ENCODE results near the gene USP44. TPM values are rescaled to one million over a fixed set of nuclear protein-coding genes. Genes with fewer than 3 reads are reported as not detected.

USP44 gene
- polyA plus RNA-seq, 1 of the 3 experiments (the other 2 are of a cell fraction): 0.07 TPM

DNA sequence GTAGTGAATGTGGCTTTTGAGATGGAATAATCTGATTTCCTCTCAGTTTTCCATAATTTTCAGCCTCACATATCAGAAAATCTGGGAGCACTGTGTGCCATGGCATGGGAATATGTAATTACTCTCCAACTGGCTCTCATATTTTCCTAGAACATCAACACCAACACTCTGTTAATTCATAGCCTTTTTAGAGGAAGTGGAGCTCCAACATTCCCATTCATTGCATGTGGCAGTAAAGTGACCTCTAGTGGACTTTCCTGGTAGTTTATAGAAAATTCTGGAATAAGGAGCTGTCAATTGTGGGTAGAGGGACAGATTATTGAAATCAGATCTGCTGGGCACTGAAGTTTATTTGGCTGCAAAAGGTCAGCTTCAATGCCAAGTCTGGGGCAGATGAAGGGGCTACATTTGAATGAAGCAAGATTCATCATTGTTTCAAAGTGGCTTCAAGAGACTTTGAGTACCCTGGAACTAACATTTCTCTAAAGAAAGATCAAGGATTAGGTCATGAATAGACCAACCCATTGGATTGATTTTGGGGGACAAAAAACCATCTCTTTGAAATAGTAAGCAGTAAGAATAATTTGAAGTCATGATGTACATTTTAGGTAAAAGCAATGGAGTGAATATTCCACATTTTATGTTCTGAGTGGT lies 23.6 kb upstream of the USP44 start:
- Histone ChIP-seq H3K36me3 (replicated peaks in 1 of 2; ENCODE audit: control insufficient read depth in 1 of 2, insufficient read depth in 2 of 2, low read length in 1 of 2) (no peaks in the 10 kb centered on the region), H3K79me2 (ENCODE audit: insufficient read depth) (no peaks in the 10 kb centered on the region), H4K20me1 (ENCODE audit: insufficient read depth) (no peaks in the 10 kb centered on the region), H2AFZ (ENCODE audit: low read depth) (no peak overlapping the region), H3K9me3 (no peaks in the 10 kb centered on the region; the same call in 1 of the 2 replicates), H3K4me2 (no peak overlapping the region), H3K4me3 (ENCODE audit: low read depth in 2 of 2, low read length in 1 of 2) (no peak overlapping the region; a peak in 1 of 4 replicates), H3K4me1 (ENCODE audit: control insufficient read depth in 1 of 2, insufficient read depth in 2 of 2, low read depth in 1 of 2, low read length in 1 of 2) (no peaks in the 10 kb centered on the region), H3K27ac (ENCODE audit: low read depth in 2 of 2, low read length in 1 of 2) (no peak overlapping the region), H3F3A (replicated peaks; ENCODE audit: insufficient read depth) (no peaks in the 10 kb centered on the region), H3K9ac (no peak overlapping the region), H3K27me3 (ENCODE audit: insufficient read depth) (no peaks in the 10 kb centered on the region; the same call in 1 of the 2 replicates), H3K9me2 (no peaks in the 10 kb centered on the region)
- CTCF ChIA-PET: interaction anchor here (0.5 to 2.6 kb wide), 33 partner anchors 9 to 1028 kb away, joined by 3 to 14 read pairs (median 4); no protein-coding TSS in a partner anchor
- TF ChIP-seq SMC3 (IDR thresholded peaks at IDR 0.05; ENCODE audit: low read depth, low read length) (peak; percentile 20; the same call in 1 of the 2 replicates), RAD21 (IDR thresholded peaks at IDR 0.05; ENCODE audit: low read length) (peak; percentile 63), SIN3A (IDR thresholded peaks at IDR 0.05; ENCODE audit: borderline replicate concordance, low read depth, low read length) (no peak), RXRA (IDR thresholded peaks at IDR 0.05; ENCODE audit: borderline replicate concordance, low read depth) (no peak)
- TF ChIP-seq, protein P1, sequence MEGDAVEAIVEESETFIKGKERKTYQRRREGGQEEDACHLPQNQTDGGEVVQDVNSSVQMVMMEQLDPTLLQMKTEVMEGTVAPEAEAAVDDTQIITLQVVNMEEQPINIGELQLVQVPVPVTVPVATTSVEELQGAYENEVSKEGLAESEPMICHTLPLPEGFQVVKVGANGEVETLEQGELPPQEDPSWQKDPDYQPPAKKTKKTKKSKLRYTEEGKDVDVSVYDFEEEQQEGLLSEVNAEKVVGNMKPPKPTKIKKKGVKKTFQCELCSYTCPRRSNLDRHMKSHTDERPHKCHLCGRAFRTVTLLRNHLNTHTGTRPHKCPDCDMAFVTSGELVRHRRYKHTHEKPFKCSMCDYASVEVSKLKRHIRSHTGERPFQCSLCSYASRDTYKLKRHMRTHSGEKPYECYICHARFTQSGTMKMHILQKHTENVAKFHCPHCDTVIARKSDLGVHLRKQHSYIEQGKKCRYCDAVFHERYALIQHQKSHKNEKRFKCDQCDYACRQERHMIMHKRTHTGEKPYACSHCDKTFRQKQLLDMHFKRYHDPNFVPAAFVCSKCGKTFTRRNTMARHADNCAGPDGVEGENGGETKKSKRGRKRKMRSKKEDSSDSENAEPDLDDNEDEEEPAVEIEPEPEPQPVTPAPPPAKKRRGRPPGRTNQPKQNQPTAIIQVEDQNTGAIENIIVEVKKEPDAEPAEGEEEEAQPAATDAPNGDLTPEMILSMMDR (IDR thresholded peaks at IDR 0.05): peak; percentile 73
- peak; percentile 54 for DNase-seq
- POLR2A ChIA-PET: no interaction called here

DNA sequence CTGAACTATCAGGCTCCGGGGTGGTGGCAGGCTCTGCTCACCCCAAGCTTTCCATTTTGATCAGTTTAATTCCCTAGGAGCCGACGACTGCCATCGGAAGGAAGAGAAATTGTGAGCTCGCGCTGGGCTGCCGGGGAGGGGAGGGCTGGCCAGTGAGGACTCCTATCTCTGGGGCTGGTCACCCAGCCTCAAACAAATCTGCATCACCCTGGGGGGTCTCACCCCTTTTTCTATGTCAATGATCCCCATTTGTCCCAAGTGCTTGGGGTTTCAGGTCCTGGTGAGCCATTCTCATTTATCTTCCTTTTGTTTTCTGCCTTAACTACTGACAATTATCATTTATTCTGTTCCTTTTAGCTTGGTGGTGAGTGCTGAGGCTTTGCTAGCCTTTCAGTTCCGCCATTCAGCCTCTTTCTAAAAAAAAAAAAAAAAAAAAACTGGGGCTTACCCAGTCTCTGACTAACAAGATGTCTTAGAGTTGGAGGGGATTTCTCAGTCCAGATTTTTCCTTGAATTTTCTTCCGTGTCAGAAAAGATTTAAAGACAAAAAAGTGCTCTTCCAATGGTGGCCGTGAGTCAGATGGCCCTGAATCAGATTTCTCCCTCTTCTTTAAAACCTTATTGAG lies 22.8 kb upstream of the USP44 start:
- Histone ChIP-seq H2AFZ (ENCODE audit: low read depth) (no peak overlapping the region), H3K4me3 (ENCODE audit: low read depth in 2 of 2, low read length in 1 of 2) (no peak overlapping the region), H3K9me3 (no peaks in the 10 kb centered on the region; the same call in 1 of the 2 replicates), H3K27me3 (ENCODE audit: insufficient read depth) (no peaks in the 10 kb centered on the region; the same call in 1 of the 2 replicates), H4K20me1 (ENCODE audit: insufficient read depth) (no peaks in the 10 kb centered on the region), H3K9ac (no peak overlapping the region), H3K4me1 (ENCODE audit: control insufficient read depth in 1 of 2, insufficient read depth in 2 of 2, low read depth in 1 of 2, low read length in 1 of 2) (no peaks in the 10 kb centered on the region), H3K27ac (ENCODE audit: low read depth in 2 of 2, low read length in 1 of 2) (no peak overlapping the region), H3K36me3 (replicated peaks in 1 of 2; ENCODE audit: control insufficient read depth in 1 of 2, insufficient read depth in 2 of 2, low read length in 1 of 2) (no peaks in the 10 kb centered on the region), H3K9me2 (no peaks in the 10 kb centered on the region), H3K79me2 (ENCODE audit: insufficient read depth) (no peaks in the 10 kb centered on the region), H3F3A (replicated peaks; ENCODE audit: insufficient read depth) (no peaks in the 10 kb centered on the region), H3K4me2 (no peak overlapping the region)
- ChIA-PET CTCF (interaction anchor here (0.7 to 2.6 kb wide), 22 partner anchors 8 to 1027 kb away, joined by 3 to 14 read pairs (median 4); no protein-coding TSS in a partner anchor), POLR2A (no interaction called here)
- no peak for DNase-seq
- WGBS (ENCODE audit: low lambda C conversion rate): 70% methylated on average over 10 of the region's 10 CpGs
- TF ChIP-seq RFX5 (IDR thresholded peaks at IDR 0.05; ENCODE audit: low read length) (no peak), RAD21 (IDR thresholded peaks at IDR 0.05; ENCODE audit: low read length) (no peak), TAF1 (IDR thresholded peaks at IDR 0.05; ENCODE audit: borderline replicate concordance, low read depth, low read length) (no peak), NRF1 (IDR thresholded peaks at IDR 0.05; ENCODE audit: low read depth, low read length) (no peak), FOSL2 (IDR thresholded peaks at IDR 0.05; ENCODE audit: borderline replicate concordance, low read depth) (no peak), MXI1 (IDR thresholded peaks at IDR 0.05; ENCODE audit: low read depth, low read length) (no peak), FOXM1 (IDR thresholded peaks at IDR 0.05; ENCODE audit: low read depth) (no peak), NFIC (IDR thresholded peaks at IDR 0.05; ENCODE audit: borderline replicate concordance) (no peak), GABPA (IDR thresholded peaks at IDR 0.05; ENCODE audit: low read depth) (no peak), SIN3A (IDR thresholded peaks at IDR 0.05; ENCODE audit: borderline replicate concordance, low read depth, low read length) (no peak), EZH2phosphoT487 (IDR thresholded peaks at IDR 0.05; ENCODE audit: borderline replicate concordance, low read depth) (no peak), SMC3 (IDR thresholded peaks at IDR 0.05; ENCODE audit: low read depth, low read length) (no peak), RCOR1 (IDR thresholded peaks at IDR 0.05; ENCODE audit: low read length) (no peak), GATA2 (CRISPR knock-in tag; IDR thresholded peaks at IDR 0.05) (no peak), ELF1 (IDR thresholded peaks at IDR 0.05) (no peak), TEAD4 (IDR thresholded peaks at IDR 0.05; ENCODE audit: borderline replicate concordance, insufficient read depth) (no peak)
- TF ChIP-seq, protein P1 (IDR thresholded peaks at IDR 0.05): no peak
- TF ChIP-seq, protein P2, sequence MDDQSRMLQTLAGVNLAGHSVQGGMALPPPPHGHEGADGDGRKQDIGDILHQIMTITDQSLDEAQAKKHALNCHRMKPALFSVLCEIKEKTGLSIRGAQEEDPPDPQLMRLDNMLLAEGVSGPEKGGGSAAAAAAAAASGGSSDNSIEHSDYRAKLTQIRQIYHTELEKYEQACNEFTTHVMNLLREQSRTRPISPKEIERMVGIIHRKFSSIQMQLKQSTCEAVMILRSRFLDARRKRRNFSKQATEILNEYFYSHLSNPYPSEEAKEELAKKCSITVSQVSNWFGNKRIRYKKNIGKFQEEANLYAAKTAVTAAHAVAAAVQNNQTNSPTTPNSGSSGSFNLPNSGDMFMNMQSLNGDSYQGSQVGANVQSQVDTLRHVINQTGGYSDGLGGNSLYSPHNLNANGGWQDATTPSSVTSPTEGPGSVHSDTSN (IDR thresholded peaks at IDR 0.05): no peak
- TF ChIP-seq, protein P3, sequence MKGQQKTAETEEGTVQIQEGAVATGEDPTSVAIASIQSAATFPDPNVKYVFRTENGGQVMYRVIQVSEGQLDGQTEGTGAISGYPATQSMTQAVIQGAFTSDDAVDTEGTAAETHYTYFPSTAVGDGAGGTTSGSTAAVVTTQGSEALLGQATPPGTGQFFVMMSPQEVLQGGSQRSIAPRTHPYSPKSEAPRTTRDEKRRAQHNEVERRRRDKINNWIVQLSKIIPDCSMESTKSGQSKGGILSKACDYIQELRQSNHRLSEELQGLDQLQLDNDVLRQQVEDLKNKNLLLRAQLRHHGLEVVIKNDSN (IDR thresholded peaks at IDR 0.05; ENCODE audit: borderline replicate concordance, low read depth): no peak
